ENCODE results near the gene PXMP2. TPM values are rescaled to one million over a fixed set of nuclear protein-coding genes. Genes with fewer than 3 reads are reported as not detected.

The PXMP2 gene
- total RNA-seq, 4 donors from 2014 or later, result 22.8 to 87.0 (median 40.3) TPM

DNA sequence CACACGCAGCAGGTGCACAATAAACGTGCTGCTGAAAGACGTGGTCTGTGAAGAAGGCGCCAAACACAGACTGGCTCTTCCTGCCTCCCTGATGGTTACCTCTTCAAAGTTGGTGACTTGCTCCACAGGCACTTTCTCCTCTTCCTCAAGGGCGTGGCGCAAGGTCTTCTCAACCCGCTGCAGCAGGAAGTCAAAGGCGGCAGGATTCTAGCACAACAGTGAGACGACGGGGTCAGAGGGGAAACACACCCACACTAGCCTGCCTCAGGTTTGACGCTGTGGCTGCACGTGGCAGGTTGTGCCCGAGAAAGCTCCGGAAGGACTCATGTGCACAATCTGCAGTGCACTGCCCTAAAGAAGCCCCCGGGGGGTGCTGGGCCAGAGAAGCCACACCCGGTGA is 15.3 kb upstream of the PXMP2 start:
- TF ChIP-seq, protein P1, sequence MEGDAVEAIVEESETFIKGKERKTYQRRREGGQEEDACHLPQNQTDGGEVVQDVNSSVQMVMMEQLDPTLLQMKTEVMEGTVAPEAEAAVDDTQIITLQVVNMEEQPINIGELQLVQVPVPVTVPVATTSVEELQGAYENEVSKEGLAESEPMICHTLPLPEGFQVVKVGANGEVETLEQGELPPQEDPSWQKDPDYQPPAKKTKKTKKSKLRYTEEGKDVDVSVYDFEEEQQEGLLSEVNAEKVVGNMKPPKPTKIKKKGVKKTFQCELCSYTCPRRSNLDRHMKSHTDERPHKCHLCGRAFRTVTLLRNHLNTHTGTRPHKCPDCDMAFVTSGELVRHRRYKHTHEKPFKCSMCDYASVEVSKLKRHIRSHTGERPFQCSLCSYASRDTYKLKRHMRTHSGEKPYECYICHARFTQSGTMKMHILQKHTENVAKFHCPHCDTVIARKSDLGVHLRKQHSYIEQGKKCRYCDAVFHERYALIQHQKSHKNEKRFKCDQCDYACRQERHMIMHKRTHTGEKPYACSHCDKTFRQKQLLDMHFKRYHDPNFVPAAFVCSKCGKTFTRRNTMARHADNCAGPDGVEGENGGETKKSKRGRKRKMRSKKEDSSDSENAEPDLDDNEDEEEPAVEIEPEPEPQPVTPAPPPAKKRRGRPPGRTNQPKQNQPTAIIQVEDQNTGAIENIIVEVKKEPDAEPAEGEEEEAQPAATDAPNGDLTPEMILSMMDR (IDR thresholded peaks at IDR 0.05; ENCODE audit: low read depth), result no peak

DNA sequence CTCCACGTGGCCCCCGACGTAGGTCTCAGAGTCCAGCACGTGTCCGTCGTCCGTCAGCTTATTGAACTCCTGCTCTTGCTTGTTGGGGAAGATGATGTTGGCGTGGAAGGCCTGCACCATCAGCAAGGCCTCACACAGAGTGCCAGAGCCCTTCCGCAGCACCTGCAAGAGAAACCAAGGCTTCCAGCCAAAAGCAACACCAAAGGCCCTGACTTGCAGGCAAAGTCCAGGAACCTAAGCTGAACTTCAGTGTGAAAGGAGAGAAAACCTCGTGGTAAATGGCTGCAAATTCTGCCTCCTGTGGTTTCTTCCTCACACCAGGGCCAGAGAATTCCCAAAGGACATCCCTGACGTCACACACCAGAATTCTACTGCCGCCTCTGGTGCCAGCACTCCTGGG is 14.7 kb upstream of the PXMP2 start:
- TF ChIP-seq, protein P1 (IDR thresholded peaks at IDR 0.05; ENCODE audit: low read depth), result no peak

DNA sequence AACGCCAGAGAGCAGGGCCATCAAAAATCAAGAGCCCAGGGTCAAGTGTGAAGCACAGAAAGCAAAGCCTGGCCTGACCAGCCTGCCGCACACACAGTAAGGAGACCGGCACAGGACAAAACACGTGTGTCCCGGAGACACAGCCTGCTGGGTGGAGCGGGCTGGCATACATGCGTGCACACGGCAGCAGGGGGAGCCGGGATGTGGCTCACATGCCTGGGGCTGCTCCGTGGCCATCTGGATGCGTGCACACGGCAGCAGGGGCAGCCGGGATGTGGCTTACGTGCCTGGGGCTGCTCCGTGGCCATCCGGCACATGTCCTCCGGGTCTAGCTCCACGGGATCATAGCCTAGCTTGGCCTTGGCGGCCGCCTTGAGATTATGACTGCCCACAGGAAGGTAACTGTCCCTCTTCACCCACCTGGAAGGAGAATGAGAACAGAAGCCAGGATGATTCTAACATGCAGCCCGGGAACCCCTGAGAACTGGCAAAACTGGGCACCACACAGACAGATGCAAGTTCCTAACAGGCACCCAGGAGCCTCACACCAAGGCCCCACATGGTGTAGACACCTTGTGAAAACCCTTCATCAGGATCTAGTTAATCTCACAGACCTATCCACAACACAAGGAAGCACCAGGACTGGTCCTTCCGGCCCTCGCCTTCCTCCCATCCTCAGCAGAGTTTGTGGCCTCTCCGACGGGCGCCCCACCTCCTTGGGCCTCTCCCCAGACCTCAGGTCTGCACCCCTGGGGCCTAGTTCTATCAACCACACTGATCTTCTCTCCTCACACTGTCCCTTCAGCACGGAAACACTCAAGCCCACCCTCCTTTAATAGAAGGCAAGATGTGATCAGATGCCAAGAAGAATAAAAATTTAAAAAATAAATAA is 13.9 kb upstream of the PXMP2 start:
- TF ChIP-seq, protein P1 (IDR thresholded peaks at IDR 0.05; ENCODE audit: low read depth), result no peak

DNA sequence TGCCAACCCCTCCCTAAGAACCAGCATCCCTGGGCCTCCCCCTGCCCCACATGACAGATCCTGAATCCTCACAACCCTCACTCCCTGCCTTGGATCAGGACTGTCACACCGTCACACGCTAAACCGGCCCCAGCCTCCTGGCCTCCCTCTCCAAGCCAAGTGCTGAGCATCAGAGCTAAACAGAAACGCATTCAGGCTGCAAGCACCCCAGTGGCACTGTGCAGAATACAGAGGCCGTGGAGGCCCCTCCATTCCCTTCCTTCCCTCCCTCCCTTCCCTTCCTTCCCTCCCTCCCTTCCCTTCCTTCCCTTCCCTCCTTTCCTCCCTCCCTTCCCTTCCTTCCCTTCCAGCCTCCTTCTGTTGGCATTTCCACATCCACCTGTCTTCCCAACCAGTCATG is 12.8 kb upstream of the PXMP2 start:
- TF ChIP-seq, protein P1 (IDR thresholded peaks at IDR 0.05; ENCODE audit: low read depth), result no peak

DNA sequence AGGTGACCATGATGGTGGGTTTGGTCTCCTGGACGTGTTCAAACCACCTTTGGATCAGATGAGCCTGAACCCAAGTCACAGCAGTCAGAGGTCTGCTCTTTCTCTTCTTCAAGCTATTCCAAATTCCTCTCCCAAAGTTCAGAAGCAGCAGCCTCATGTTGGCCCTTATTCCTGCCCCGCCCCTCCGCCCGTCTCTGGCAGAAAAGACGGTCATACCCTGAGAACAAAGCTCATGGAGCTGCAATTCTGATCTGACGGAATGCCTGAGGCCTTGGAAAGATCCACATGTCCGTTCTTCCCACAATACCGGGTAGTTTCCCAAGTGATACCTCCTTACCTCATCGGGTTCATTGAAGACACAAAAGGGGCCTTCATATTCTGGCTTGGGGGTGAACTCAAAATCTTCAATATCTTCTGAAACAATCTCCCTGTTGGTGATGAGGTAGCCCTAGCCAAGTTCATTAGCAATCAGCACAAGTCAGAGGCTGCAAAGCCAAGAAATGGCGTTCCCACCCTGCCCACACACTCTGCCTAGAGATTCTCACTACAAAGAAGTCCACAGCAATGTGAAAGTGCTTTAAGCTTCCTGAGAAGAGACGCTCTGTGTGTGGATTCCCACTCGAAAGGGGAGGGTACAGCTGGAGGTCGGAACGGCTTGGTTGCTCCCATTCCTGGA is 11.5 kb upstream of the PXMP2 start:
- TF ChIP-seq, protein P1 (IDR thresholded peaks at IDR 0.05; ENCODE audit: low read depth), result no peak

DNA sequence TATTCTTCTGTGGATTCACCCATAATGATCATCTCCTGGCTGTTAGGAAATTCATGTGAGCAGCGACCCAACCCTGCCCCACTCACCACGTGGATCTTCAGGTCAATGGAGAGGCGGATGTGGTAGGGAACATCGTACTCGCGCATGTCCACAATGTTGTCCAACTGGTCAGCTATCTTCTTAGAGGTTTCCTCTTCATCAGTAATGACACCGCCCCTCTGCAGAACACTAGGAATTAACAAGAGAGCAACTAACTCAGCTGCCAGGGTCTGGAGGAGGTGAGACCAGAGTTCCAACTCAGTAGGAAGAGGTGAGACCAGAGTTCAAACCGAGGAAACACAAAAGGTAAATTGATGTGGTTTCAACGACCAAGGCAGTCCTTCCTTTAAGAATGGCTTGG is 9.9 kb upstream of the PXMP2 start:
- TF ChIP-seq, protein P1 (IDR thresholded peaks at IDR 0.05; ENCODE audit: low read depth), result no peak

DNA sequence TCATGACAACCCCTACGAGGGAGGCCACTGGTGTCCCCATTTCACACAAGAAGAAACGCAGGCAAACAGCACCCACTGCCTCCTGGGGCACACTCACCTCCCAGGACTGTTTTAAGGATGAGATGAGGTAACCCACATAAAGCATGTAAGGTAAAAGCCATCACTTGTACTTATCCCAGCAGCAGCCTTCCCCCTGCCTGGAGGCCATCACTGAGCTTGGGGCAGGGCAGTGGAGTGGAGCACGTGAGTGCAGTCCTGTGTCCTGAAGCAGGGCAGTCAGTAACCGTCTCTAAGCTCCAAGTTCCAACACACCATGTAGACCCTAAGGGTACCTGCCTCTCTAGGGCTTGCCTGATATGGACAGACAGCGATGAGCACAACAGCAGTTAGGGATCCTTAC is 2.0 kb upstream of the PXMP2 start:
- TF ChIP-seq, protein P1 (IDR thresholded peaks at IDR 0.05; ENCODE audit: low read depth), result no peak

Measured in subcutaneous adipose tissue (tissue), 4 donors.